HUES64 (cell line): ENCODE results near the gene ANTXR2. TPM values are rescaled to one million over a fixed set of nuclear protein-coding genes. Genes with fewer than 3 reads are reported as not detected.
"Not testable (repeated sequence)": the region's sequence is repeated elsewhere in the genome, so short reads cannot be mapped to it uniquely, and the experiment has no call there.

Experiments used
- H3K27ac ChIP-seq: 2 replicates; pipeline ENCODE4 v1.7.0; 2013; ENCODE audit warnings: low read depth, low read length, inconsistent platforms
- H3K27me3 ChIP-seq: 2 replicates; pipeline ENCODE4 v1.6.1; 2013; ENCODE audit warnings: mild to moderate bottlenecking, low read length; ENCODE audit not compliant: insufficient read depth
- H3K36me3 ChIP-seq: 2 replicates; pipeline ENCODE4 v1.6.1; 2013; ENCODE audit warnings: mild to moderate bottlenecking, low read length; ENCODE audit not compliant: insufficient read depth
- H3K4me1 ChIP-seq: 2 replicates; pipeline ENCODE4 v1.6.1; 2013; ENCODE audit warnings: mild to moderate bottlenecking, low read length, moderate library complexity; ENCODE audit not compliant: insufficient read depth
- H3K4me3 ChIP-seq: 2 replicates; pipeline ENCODE4 v1.5.1; 2013; ENCODE audit warnings: mild to moderate bottlenecking, low read length, moderate library complexity
- H3K9ac ChIP-seq: 2 replicates; pipeline ENCODE4 v1.6.1; 2013; ENCODE audit warnings: mild to moderate bottlenecking, low read depth, low read length
- H3K9me3 ChIP-seq: 2 replicates; pipeline ENCODE4 v1.6.1; 2013; ENCODE audit warnings: low read depth, low read length; ENCODE audit not compliant: insufficient read depth
- WGBS: fragments of 150-250, 120-280 bp; methylation state at CpG from one replicate; pipeline ENCODE4 v1.1.7; 2013; ENCODE audit warnings: missing lambda C conversion rate; 5-methylcytosine and 5-hydroxymethylcytosine counted together
- polyA plus RNA-seq, 2 experiments: library from polyadenylated mRNA; stranded (reverse); fragments of 50-300 nt; gene quantifications; one replicate each; pipeline ENCODE4 v1.2.3, GENCODE V29; 2013

Gene ANTXR2
- 13.3 TPM for polyA plus RNA-seq (2013, experiment 1 of 2)
- 19.6 TPM for polyA plus RNA-seq (2013, experiment 2 of 2)

- Histone ChIP-seq H3K9ac (peak within 1 kb of the TSS; percentile 76), H3K27me3 (peaks cover 36% of the 10 kb centered on the region), H3K4me3 (peak within 1 kb of the TSS; percentile 74), H3K36me3 (peaks cover 3% of the 10 kb centered on the region; the same call in 1 of the 2 replicates), H3K9me3 (no peaks in the 10 kb centered on the region), H3K27ac (peak within 1 kb of the TSS; percentile 44), H3K4me1 (peaks cover 17% of the 10 kb centered on the region)
- under 1% methylated on average over 52 of the region's 52 CpGs for whole genome bisulfite sequencing
Measured at GRCh38 chr4:80072744-80073472, at the start of gene ANTXR2. Gene ANTXR2, minus strand, starts transcription at chr4:80073229. Its CDS starts 669 bp downstream, at chr4:80072560.

GRCh38 chr4:80121815-80122214 is 48.8 kb upstream of the ANTXR2 start:
- not testable (repeated sequence) for H3K27ac ChIP-seq, H3K9me3 ChIP-seq, H3K27me3 ChIP-seq, H3K4me3 ChIP-seq, H3K4me1 ChIP-seq, H3K9ac ChIP-seq, H3K36me3 ChIP-seq
- 100% methylated on average over 2 of the region's 3 CpGs for whole genome bisulfite sequencing

GRCh38 chr4:80119620-80120019 is 46.6 kb upstream of the ANTXR2 start:
- H3K27ac ChIP-seq, H3K9me3 ChIP-seq, H3K27me3 ChIP-seq, H3K4me1 ChIP-seq, H3K4me3 ChIP-seq, H3K36me3 ChIP-seq, H3K9ac ChIP-seq: not testable (repeated sequence)
- WGBS = 91% methylated on average over 3 of the region's 3 CpGs

- Histone ChIP-seq H3K9me3 (no peaks in the 10 kb centered on the region), H3K27me3 (no peaks in the 10 kb centered on the region), H3K4me1 (no peaks in the 10 kb centered on the region), H3K4me3 (no peak overlapping the region), H3K27ac (no peak overlapping the region), H3K36me3 (no peaks in the 10 kb centered on the region), H3K9ac (no peak overlapping the region)
- WGBS = 92% methylated on average over 1 of the region's 1 CpG
Measured at GRCh38 chr4:80116516-80116915, 43.5 kb upstream of the ANTXR2 start.

GRCh38 chr4:80115368-80116181 is 42.5 kb upstream of the ANTXR2 start:
- Histone ChIP-seq H3K9me3 (no peaks in the 10 kb centered on the region), H3K36me3 (no peaks in the 10 kb centered on the region), H3K4me3 (no peak overlapping the region), H3K9ac (no peak overlapping the region), H3K27ac (no peak overlapping the region), H3K27me3 (no peaks in the 10 kb centered on the region), H3K4me1 (no peaks in the 10 kb centered on the region)
- WGBS = 93% methylated on average over 8 of the region's 8 CpGs

- H3K36me3 ChIP-seq = no peaks in the 10 kb centered on the region
- no peaks in the 10 kb centered on the region for H3K9me3 ChIP-seq
- H3K27ac ChIP-seq = no peak overlapping the region
- no peak overlapping the region for H3K9ac ChIP-seq
- H3K27me3 ChIP-seq = no peaks in the 10 kb centered on the region
- H3K4me3 ChIP-seq = no peak overlapping the region
- no peaks in the 10 kb centered on the region for H3K4me1 ChIP-seq
Measured at GRCh38 chr4:80114732-80115265, 41.8 kb upstream of the ANTXR2 start.

- H3K27me3 ChIP-seq = no peaks in the 10 kb centered on the region
- no peaks in the 10 kb centered on the region for H3K9me3 ChIP-seq
- H3K4me3 ChIP-seq = no peak overlapping the region
- H3K36me3 ChIP-seq = no peaks in the 10 kb centered on the region
- no peaks in the 10 kb centered on the region for H3K4me1 ChIP-seq
- 89% methylated on average over 2 of the region's 3 CpGs for WGBS
- no peak overlapping the region for H3K27ac ChIP-seq
- H3K9ac ChIP-seq = no peak overlapping the region
Measured at GRCh38 chr4:80113615-80114014, 40.6 kb upstream of the ANTXR2 start.

GRCh38 chr4:80112236-80112635 is 39.2 kb upstream of the ANTXR2 start:
- H3K27me3 ChIP-seq = no peaks in the 10 kb centered on the region
- peaks cover 8% of the 10 kb centered on the region; the same call in 1 of the 2 replicates for H3K9me3 ChIP-seq
- 86% methylated on average over 3 of the region's 3 CpGs for WGBS
- no peak overlapping the region for H3K4me3 ChIP-seq
- no peak overlapping the region for H3K27ac ChIP-seq
- H3K36me3 ChIP-seq = no peaks in the 10 kb centered on the region
- H3K9ac ChIP-seq = no peak overlapping the region
- no peaks in the 10 kb centered on the region for H3K4me1 ChIP-seq

GRCh38 chr4:80111276-80111675 is 38.2 kb upstream of the ANTXR2 start:
- Histone ChIP-seq H3K4me3 (no peak overlapping the region), H3K27me3 (no peaks in the 10 kb centered on the region), H3K9ac (no peak overlapping the region), H3K27ac (no peak overlapping the region), H3K36me3 (no peaks in the 10 kb centered on the region), H3K4me1 (no peaks in the 10 kb centered on the region), H3K9me3 (peaks cover 14% of the 10 kb centered on the region; the same call in 1 of the 2 replicates)

GRCh38 chr4:80107374-80107773 is 34.3 kb upstream of the ANTXR2 start:
- no peaks in the 10 kb centered on the region for H3K27me3 ChIP-seq

GRCh38 chr4:80104927-80105326 is 31.9 kb upstream of the ANTXR2 start:
- Histone ChIP-seq H3K4me1 (no peaks in the 10 kb centered on the region), H3K27ac (no peak overlapping the region), H3K27me3 (no peaks in the 10 kb centered on the region), H3K36me3 (no peaks in the 10 kb centered on the region), H3K4me3 (no peak overlapping the region), H3K9ac (no peak overlapping the region), H3K9me3 (peaks cover 14% of the 10 kb centered on the region; the same call in 1 of the 2 replicates)
- WGBS = 96% methylated on average over 1 of the region's 1 CpG

More at GRCh38 chr4:80107374-80107773, 34.3 kb upstream of the ANTXR2 start:
- no peak overlapping the region for H3K27ac ChIP-seq
- H3K9ac ChIP-seq = no peak overlapping the region
- no peaks in the 10 kb centered on the region for H3K36me3 ChIP-seq
- H3K4me1 ChIP-seq = no peaks in the 10 kb centered on the region
- 95% methylated on average over 1 of the region's 1 CpG for WGBS
- no peak overlapping the region for H3K4me3 ChIP-seq
- H3K9me3 ChIP-seq = peaks cover 14% of the 10 kb centered on the region; the same call in 1 of the 2 replicates
